Activated CD8-positive, alpha-beta memory T cell treated with anti-CD3 and anti-CD28 coated beads, Interleukin-2, amount 50 U/mL, for 48 hours (primary cell): Measurements from ENCODE around the gene CFB.
"Not testable (repeated sequence)": the region's sequence is repeated elsewhere in the genome, so short reads cannot be mapped to it uniquely, and the experiment has no call there.

ENCODE experiments used
- DNase-seq: peaks from one replicate; pipeline ENCODE4 v3.0.0-alpha.2; 2020

The CFB gene

GRCh38 chr6:31971993-31972708 is 26.3 kb downstream of the CFB start, which contains the start of gene DXO:
DXO (minus strand) TSS chr6:31972138; CDS start chr6:31971675, 463 bp downstream.
- DNase-seq, result peak; percentile 98

- DNase-seq, result no peak
Observed at GRCh38 chr6:31972709-31973350, 26.9 kb downstream of the CFB start.

GRCh38 chr6:31976065-31976464 is 30.2 kb downstream of the CFB start:
- DNase-seq, result not testable (repeated sequence)

DNA sequence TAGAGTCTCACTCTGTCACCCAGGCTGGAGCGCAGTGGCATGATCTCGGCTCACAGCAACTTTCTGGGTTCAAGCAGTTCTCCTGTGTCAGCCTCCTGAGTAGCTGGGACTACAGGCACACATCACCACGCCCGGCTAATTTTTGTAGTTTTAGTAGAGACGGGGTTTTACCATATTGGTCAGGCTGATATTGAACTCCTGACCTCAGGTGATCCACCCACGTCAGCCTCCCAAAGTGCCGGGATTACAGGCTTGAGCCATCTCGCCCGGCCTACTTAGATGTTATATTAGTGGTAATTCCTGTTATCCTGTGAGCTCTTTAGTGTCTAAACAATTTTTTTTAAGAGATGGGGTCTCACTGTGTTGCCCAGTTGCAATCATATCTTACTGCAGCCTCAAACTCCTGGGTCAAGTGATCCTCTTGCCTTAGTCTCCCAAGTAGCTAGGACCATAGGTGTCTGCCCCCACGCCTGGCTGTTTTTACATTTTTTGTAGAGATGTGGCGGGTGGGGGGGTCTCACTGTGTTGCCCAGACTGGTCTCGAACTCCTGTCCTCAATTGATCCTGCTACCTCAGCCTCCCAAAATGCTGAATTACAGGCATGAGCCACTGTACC is 32.0 kb downstream of the CFB start:
- DNase-seq, result no peak

DNA sequence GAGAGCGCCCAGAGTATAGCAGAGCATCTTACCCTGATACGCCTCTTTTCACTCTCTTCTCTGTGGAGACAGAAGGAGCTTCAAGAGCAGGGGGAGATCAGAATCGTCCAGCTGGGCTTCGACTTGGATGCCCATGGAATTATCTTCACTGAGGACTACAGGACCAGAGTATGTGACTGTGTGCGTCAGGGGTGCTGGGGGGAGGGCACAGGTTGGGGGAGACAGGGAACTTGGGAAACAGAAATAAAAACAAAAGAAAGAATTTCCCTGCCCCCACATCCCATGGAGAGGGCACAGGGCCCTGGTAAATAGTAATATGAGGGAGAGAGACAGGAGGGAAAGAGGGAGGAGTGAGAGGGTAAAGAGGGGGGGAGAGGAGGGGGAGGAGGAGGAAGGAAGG is 32.9 kb downstream of the CFB start:
- DNase-seq, result no peak

- no peak for DNase-seq
Observed at GRCh38 chr6:31979238-31979898, 33.5 kb downstream of the CFB start.

DNA sequence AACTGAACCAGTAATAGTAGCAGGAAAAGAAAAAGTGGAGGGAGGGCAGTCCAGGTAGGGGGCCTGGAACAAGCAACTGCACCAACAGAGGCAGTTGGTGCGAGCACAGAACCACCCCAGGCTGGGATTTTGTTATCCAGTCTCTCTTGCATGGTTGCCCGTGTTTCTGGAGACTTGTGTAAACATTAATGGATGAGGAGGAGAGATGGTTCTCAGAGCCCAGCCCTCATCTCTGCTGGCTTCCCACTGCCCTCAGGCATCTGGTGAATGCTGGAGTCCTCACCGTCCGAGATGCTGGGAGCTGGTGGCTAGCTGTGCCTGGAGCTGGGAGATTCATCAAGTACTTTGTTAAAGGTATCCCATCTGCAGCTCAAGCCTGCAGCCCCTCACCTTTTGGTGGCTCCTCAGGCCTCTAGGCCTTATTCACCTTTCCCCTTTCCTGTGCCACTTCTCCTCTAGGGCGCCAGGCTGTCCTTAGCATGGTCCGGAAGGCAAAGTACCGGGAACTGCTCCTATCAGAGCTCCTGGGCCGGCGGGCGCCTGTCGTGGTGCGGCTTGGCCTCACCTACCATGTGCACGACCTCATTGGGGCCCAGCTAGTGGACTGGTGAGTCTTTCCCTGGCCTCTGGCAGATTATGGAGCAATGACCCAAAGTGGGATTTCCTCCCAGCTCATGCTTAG is 34.4 kb downstream of the CFB start:
- not testable (repeated sequence) for DNase-seq

DNA sequence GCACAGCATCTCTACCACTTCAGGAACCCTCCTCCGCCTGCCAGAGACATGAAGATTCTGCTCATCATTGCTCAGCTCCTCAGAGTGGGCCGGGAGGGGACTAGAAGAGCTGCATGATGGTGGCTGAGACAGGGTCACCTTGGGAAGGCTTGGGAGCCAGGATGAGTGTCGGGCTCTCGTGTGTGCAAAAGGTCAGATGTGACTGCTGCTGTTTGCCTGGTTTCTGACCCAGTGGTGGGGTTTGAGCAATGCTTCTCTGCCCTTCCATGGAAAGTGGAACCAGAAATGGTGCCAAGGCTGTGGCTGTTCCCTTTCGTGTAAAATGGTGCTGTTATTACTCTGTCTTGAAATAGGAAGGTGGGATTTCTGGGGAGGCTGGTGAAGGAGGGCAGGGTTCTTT is 35.1 kb downstream of the CFB start:
- not testable (repeated sequence) for DNase-seq

DNA sequence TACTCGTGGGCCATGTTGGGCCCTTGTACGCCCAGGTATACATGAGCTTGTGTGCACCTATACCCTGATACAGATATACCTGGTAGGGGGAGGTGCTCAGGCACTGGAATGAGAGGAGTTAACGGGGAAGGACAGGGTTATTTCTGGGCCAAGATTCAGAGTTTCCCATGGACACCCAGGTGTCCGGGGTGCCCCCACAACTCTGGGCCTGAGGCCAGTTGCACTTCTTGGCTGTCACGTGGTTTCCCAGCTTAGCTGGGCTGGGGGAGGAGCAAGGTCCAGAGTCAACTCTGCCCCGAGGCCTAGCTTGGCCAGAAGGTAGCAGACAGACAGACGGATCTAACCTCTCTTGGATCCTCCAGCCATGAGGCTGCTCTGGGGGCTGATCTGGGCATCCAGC is 35.8 kb downstream of the CFB start, which contains the start of gene C4A:
C4A (plus strand) TSS at position 314 of the 400 bp plus-strand sequence; CDS start at position 365, 51 bp downstream.
- not testable (repeated sequence) for DNase-seq

GRCh38 chr6:31989363-31989762 is 43.5 kb downstream of the CFB start:
- not testable (repeated sequence) for DNase-seq

- not testable (repeated sequence) for DNase-seq
Observed at GRCh38 chr6:31994421-31994820, 48.5 kb downstream of the CFB start.

- DNase-seq, result not testable (repeated sequence)
Observed at GRCh38 chr6:31996385-31996784, 50.5 kb downstream of the CFB start.
